IPS DF 19.7 (cell line): ENCODE data around the gene PNMA6F.
"Not testable (repeated sequence)": the region's sequence is repeated elsewhere in the genome, so short reads cannot be mapped to it uniquely, and the experiment has no call there.

ENCODE experiments used
- DNase-seq: peaks from one replicate; pipeline ENCODE4 v3.0.0-alpha.2; 2013; ENCODE audit warnings: low read depth, low spot score

PNMA6F gene

DNA sequence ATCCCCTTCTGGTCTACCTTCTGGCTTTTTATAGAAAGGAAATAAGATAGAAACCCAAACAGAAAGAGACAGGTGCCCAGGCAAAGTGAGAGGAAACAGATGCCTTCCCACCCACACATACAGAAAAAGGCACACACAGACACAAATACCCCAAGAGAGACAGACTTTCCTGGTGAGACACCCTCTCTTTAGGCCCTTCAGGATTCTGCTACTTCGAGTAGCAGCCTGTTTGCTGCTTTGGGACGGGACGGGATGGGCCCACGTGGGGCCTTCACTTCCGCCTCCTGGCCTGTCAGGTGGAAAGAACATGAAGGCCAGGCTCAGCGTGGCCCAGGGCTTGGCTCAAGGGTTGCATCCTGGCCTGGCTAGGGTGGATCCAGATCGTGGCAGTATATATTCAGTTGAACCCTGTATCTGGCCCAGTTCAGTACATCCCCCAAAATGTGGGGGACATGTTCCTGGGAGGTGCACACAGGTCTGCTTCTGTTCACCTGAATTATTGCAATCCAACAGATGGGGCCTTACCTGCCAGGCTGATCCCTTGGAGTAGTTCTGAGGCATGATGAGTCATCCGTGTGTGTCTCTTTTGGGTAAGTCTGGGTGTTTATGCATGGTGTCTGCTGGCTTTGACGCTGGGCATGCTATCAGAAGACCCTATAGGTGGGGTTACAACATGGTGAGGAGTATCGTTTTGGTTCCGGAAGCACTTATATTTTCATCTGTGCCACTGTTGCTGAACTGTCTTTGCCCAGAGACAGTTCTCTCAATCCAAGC lies 14.7 kb upstream of the PNMA6F start:
- no peak for DNase-seq

DNA sequence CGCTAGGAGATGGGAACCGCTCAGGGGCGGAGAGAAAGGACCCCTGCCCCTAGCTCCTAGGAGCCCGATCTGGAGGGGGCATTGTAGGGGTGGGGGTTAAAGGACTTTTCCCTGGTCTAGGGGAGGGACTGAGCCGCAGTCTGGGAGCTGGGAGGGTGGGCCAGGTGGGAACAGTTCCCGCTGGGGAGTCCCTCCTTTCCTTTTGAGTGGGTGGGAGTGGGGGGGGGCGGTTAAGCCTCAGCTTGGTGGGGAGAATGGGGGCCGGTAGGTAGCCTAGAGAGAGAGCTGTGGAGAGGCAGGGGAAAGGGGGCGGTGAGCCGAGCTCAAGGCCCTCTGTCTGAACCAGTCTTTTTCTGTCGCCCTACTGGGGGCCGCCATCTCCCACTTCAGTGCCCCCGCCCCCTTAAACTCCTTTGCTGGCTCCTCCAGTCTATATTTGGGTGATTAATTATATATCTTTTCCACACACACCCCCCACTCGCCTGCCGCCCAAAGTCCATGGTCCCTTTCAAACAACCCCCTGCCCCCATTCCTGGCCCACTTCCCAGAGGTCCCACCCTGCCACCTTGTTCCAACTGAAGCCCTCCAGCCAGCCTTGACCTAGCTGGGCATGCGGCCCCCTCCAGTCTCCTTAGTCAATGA lies 13.2 kb upstream of the PNMA6F start:
- DNase-seq, result no peak

DNA sequence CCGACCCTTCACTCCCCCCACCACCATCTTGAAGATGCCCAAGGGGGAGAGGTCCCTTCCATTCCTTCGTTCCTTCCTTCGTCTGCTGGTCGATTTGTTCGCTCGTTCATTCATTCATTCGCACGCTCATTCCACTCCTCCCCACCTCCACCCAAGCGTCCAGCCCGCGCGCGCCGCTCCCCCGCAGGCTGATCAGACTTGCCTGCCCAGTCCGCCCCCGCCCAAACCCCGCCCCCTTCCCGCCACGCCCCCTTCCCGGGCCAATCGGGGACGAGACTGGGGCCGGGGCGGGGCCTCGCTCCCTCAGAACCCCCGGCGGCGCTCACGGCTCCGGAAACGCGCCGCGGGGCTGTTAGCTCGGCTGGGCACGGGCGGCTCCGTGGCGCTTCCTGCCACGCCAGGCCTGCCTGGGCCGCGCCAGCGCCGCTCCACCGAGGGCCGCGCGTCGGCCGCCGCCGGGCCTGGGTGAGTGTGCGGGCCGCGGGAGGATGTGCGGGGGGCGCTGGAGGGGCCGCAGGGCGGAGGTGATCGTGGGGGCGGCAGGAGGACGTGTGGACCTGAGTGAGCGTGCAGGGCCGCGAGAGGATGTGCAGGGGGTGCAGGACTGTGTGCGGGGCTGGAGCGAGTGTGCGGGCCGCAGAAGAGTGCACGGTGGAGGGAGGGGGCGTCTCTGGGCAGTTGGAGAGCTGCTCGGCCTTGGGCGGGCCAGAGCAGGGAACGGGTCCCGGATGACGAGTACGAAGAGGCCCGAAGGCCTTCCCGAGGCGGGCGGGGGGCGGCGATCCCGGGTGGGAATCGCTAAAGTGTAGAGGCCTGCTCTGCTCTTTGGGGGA lies 12.5 kb upstream of the PNMA6F start, which contains the start of gene ZNF275:
Gene ZNF275 (plus strand): TSS at position 333 of the 833 bp plus-strand sequence. CDS start 2,527 bp downstream, outside the sequence.
- no peak for DNase-seq

DNA sequence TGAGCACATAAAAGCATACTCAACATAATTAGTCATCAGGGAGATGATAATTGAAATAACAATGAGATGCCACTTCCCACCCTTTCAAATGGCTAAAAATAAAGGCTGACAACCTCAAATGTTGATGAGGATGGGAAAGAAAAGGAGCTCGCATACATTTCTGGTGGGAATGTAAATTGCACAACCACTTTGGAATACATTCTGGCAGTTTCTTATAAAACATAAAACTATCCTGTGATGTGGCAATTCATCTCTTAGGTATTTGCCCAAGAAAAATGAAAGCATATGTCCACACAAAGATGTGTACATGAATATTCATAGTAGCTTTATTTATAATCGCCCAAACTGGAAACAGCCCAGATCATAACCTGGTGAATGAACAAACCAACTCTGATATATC lies 11.7 kb upstream of the PNMA6F start:
- DNase-seq, result no peak

DNA sequence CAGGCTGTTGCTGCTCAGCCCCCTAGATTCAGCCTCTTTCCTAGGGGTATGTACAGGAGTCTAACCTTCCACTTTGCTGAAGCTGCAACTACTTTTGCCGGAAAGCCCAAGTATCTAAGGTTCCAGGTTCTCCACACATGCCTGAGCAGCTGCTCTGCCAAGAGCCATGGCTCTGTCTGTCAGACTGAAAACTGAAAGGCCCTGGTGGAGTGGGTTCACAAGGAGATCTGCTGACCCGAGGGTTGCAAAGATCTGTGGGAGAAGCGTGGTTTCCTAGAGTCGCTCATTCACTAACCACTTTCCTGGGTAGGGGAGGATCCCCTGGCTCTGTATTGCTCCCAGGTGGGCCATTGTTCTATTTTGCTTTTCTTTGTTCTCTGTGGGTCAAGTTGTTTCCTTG lies 6.0 kb upstream of the PNMA6F start:
- no peak for DNase-seq

DNA sequence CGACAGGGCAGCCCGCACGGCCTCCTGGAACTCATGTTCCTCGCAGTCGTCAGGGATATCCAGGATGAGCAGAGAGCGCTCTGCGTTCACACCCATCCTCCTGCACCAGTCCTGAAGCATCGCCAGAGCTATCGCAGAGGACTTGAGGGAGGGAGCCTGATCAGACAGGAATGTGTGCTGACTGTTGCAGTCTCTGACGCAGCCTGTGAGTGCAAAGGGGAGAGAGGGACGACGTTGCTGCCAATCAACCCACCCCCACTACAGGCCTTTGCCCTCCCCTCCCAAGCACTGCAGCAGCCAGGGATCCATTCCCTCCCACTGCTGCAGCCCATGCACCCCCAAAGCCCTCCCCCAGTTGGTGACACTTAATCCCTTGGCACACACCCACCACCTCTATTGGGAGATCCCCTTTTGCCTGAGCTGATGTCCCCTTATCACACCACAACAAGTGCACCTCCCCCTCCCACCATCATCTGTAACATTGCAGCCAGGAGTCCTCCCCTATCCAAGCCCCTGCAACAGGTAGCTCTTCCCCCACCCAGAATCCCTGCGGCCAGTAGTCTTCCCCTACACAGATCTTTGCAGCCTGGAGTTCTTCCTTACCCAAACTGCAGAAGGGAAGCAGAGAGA lies 897 bp downstream of the PNMA6F start:
- no peak for DNase-seq

DNA sequence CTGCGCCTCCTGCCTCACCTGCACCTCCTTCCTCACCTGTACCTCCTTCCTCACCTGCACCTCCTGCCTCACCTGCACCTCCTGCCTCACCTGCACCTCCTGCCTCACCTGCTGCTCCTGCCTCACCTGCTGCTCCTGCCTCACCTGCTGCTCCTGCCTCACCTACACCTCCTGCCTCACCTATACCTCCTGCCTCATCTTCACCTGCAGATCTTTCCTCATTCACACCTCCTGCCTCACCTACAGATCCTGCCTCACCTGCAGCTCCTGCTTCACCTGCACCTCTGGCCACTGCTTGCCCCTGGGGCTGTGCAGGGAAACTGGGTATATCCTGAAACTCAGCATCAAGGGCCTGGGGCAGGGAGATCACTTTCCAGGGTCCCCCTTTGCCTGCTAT lies 1.5 kb downstream of the PNMA6F start:
- DNase-seq, result not testable (repeated sequence)

DNA sequence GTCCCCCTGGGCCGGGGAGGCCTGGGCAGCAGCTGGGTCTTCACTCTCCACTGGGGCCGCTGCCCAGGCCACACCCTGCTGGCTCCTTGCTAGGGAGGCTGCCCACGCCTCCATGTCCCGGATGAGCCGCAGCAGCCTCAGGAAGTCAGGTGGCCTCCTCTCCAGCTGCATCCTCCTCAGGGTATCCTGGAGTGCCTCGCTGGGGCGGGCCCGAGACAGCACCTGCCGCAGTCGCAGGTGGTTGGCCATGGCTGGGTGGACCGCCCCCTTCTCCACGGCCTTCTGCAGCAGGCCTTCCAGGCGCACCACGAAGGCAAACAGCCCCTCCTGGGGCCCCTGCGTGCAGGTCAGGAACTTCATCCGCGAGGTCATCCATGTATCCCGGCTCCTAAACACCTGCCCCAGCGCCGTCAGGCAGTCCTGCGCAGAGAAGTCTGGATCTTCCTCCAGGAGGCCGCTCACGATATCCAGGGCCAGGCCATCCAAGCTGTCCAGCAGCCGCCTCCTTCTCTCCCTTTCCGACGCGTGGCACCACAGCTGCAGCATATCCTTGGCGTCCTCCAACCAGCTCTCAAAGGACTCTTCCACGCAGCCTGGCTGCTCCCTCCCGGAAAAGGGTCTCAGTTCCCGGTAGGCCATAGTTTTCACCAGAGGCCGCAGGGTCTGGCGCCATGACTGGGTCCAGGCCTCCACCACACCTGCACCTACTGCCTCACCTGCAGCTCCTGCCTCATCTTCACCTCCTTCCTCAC lies 2.1 kb downstream of the PNMA6F start:
- DNase-seq, result no peak

DNA sequence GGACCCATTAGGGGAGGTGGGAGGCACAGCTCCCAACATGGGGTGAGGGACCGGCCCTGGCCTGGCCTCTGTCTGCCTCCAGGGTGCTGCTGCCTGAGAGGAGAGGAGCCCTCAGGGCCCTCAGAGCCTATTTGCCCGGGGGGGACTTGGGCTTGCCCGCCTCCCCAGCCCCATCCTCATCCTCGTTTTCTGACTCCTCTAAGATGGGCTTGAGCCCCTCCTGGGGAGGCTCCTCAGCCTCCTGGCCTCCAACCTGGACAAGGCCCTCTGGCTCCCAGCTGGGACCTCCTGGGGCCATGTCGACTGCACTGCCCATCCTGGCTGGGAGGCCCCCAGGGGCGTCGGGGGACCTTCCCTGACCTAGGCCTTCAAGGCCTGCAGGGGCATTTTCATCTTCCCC lies 2.8 kb downstream of the PNMA6F start:
- DNase-seq, result no peak

DNA sequence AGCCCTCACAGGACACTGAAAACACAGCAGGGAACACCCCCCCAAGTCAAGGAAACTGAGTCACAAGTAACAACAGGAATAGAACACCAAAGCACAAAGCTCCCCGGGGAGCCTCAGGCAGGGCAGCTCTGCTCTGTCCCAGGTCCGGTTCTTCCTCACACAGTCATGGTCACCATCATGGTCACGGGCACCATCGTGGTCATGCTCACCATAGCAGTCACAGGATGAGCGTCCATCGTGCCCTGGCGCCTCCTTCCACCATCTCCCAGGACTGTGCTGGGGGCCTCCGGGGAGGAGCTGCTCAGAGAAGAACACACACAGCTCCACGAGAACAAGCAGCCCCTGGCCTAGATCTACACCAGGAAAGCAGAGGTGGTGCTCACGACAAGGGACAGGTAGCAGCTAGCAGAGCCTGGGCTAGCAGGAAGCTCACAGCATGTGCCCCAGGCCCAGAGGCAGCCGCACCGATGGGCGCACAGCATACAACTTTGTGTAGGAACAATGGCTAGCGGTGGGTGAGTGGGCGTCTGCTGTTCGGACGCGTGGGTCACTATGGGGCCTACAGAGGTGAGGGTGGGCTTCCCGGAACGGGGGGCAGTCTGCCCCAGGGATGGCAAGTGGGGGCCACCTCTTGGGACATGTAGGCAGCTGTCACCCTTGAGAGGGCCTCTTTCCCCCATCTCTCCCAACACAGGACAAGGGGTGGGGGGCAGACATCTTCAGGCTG lies 3.4 kb downstream of the PNMA6F start:
- no peak for DNase-seq

DNA sequence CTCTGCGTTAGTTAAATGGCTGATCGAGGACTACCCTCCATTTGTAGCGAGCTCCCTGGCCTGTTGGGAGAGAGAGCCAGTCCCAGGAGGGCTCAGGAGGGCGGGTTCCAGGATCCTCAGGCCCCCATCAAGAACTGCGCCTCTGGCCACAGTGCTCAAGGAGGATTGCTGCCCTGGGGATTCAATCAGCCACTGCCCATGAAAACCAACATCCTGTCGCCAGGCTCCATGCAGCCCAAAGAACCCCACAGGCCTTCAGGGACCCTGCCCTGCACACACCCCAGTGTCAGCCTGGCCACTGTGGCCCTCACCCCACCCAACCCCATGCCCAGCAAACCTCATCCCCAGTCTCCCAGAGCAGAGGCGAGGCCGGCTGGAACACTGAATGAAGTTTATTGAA lies 4.3 kb downstream of the PNMA6F start:
- DNase-seq, result no peak

DNA sequence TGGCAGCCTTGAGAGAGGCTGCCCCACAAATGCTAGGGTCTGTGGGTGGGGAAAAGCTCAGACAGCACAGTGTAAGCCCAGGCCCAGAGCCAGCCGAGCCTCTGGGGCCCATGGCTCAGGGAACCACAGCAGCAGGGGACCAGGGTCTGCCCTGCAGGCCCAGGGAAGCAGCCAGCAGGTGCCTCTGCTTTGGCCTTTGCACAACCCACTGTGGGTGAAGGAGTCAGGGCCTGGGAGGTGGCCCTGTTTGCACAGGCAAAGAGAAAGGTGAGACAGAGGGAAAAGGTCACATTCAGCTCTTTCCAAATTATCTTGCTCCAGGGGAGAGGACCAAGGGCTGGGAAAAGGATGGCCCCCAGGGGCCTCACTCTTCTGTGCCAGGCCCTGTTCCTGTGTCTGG lies 8.7 kb downstream of the PNMA6F start:
- DNase-seq, result no peak

DNA sequence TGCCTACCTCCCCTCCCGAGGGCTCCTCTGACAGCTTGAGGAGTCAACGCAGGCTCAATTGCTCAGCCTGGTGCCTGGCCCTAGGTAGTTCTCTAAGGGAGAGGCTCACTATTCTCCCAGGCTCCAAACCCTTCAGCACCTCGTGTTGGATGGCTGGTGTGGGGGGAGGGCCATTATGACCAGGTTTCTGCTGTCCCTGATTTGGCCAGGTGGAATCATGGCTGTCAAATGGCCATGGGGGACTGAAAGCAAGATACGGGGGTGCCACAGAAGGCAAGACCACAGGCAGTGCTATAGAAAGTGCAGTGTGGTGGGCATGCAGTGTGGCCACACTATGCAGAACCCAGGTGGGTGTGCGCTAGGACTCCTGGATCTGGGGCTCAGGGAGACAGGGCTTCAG lies 9.5 kb downstream of the PNMA6F start:
- no peak for DNase-seq

DNA sequence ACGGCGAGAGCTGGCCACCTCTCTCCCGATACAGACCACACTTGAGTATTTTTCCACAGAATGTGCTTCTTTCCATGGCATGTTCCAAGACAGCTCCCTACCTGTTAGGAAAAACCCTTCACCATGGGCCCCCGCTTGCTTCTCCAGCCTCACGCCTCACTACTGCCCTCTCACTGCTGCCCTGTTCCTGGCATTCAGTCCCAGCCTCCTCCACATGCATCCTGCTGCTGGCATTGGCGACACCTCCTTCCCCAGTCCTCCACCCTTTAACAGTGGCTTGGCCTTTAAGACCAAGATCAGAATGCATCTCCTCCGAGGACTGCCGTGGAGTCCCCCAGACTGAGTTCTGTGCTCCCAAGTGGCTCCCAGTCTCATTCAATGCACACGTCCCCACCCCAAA lies 10.7 kb downstream of the PNMA6F start:
- DNase-seq, result no peak

DNA sequence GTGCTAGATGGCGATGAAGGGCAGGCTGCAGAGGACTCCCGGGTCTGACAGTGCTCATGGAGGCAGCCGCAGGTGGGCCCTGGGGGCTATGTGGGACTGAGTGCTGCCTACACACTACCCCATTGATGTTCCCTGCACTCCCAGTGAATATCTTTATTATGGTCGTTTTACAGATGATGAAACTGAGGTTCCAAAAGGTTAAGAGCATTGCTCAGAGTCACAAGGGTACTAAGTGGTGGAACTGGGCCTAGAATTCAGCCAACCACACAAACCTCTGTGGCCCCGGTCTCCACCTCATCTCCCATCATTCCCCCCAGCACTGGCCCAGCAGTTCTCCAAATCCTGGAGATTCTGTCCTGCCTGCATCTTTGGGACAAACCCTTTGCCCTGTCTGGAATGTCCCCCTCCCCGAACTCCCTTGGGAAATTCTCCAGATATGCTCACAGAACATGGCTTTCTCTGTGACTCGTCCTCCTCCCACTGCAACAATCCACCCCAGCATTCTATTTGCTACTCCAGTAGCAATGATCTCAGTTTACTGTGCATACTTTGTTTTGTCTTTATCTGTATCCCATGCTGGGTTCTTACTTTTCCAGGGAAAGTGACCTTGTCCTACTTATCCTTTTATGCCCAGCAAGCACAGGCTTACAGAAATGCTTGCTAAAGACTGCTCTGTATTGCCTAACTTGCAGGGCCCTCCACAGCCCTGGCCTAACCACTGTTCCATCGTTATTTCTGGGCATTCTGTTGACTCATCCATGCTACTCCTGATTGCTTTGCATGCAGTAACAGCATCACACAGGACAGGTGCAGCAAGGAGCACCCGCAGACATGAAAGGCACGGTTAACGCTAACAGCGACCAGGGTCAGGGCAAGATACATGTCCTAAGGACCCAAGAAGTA lies 14.0 kb downstream of the PNMA6F start:
- DNase-seq, result no peak

DNA sequence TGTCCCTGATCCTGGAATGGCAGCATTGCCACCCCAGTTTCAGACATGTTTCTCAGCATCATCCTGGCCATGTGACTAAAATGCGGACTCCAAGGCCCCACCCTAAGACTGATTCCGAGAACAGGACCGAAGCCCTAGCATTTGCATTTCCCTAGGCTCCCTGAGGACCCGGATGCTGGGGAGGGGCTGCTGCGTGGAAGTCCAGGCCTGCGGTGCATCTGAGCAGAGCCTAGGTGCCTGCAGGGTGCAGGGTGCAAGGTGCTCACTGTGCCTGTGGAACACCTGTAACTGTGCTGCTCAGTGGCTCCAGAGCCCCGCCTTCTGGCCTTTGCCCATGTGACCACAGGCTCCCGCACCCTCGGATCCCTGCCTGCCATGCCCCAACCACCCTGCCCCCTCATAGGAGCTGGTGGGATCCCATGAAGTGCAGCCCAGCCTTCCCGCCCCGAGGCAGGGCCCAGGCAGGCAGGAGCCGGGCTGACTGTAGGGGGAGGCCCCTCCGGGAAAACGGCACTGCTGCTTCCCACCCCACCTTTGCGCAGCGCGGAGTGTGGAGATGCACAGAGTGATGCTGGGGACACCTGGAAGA lies 14.9 kb downstream of the PNMA6F start:
- no peak for DNase-seq

DNA sequence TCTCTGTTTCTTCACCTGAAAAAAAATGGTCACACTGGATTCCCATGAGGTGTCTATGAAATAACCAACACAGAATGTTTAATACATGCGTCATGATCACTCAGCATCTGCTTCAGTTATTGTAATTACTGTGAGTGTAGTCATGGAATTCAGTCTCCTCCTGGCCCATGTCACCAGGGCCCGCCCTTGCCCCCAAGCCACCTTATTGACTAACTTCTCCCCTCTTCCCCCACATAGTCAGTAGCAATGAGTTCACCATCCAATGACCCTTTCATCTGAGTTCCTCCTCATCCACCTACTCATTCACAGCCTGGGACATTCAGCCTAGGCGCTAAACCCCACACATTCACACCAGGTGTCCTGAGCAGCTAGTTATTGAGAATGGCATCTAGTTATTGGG lies 15.6 kb downstream of the PNMA6F start:
- no peak for DNase-seq

DNA sequence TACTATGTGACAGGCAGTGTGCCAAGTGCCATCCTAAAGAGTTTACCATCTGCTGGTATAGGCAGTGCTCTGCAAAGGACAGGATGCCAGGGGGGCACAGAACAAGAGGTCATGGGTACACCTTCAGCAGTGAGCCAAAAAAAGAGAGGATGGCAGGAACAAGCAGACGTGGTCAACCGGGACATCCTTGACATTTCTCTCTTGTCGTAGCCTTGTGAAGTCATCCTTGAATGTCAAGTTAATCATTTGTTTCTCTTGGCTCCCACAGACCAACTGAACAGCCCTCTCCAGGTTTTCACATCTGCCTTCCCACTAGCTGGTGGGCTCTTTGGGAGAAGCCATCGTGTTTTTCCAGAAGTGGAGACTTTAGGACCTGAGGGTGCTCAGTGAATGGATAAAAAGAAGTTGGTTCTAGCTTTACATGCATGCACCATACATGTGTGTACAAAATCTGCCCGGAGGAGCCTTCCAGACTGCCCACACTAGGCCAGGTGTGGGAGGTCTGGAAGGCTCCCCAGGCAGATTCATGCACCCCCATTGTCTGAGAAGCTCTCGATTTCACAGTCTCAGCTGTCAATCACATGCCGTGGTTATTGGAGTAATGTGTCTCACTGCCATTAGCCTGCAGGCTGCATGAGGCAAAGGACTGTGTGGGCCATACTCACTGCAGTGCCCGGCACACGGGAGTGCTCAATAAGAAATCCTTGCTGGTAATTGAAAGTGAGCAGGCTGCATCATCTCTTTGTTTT lies 16.4 kb downstream of the PNMA6F start:
- no peak for DNase-seq
